HG03066 (cell line): ENCODE data around the gene STUB1.
"Not testable (repeated sequence)": the region's sequence is repeated elsewhere in the genome, so short reads cannot be mapped to it uniquely, and the experiment has no call there.

ENCODE experiments used
- ATAC-seq: cut with Tn5 transposase; IDR thresholded peaks from one replicate; pipeline ENCODE4 v1.9.1; 2021; ENCODE audit warnings: low read depth; ENCODE audit not compliant: unreplicated experiment

STUB1 gene

DNA sequence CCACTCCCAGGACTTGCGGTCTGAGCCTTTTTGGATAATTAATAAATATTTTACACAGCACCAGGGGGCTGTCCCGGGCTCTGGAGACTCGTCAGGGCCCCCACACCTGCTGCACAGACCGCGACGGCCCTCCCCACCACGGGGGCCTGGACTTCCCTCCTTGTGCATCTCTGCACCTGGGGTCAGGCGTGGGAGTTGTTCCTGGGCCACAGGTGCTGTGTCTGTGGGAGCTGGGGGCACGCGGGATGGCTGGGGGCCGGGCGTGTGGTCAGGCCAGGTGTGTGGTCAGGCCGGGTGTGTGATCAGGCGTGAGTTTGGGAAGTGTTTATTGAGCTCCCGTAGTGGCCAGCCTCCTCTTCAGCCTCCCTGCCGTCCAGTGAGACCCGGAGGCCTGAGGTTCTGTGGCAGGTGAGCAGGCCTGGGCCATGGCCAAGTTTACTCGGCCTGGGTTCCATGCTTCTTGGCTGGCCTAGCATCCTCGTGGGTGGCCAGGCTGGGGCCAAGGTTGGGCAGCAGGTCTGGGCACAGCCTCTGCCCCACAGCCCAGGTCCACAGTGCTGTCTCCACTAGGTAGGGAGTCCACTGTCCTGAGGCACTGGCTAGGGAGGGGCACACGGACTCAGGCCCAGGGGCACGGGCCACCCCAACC is 1.9 kb upstream of the STUB1 start:
- no peak for ATAC-seq

DNA sequence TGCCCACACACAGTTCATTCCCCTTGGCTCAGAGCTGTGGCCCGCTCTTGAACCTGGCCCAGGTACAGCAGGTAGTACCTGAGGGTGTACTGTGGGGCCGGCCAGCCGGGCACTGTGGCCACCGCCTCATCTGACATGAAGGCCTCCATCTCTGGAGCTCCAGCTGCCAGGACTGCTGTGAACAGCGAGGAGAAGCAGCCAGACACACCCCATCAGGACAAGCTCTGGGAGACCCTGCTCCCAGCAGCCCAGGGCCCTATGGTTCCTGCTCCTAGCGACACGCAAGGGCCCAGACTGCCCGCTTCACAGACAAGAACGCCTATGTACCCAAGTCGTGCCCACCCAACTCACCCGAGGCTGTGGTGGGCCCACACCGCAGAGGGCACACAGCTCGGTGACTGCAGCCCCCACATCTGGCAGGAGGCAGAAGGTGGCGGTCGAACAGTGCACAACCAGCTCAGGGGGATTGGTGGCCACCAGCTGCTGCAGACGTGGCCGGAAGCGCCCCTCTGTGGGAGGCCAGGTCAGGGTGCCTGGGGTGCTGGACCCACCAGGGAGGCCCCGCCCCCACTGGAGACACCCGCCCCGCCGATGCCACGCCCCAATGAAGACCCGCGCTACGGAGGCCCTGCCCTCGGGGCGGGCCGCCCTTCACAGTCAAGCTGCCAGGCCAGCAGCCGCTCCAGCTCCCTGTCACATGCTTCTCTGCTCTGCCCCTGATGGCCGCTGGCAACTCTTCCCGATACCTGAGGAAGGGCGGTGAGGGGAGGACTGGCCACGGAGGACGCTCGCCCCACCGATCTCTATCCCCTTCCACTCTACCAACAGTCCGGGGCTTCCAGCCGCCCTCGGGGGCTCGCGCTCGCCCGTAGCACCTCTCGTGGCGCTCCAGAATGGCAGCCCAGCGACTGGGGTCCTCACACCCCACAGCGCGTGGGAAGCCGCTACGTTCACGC is 1.1 kb upstream of the STUB1 start:
- ATAC-seq, result no peak

DNA sequence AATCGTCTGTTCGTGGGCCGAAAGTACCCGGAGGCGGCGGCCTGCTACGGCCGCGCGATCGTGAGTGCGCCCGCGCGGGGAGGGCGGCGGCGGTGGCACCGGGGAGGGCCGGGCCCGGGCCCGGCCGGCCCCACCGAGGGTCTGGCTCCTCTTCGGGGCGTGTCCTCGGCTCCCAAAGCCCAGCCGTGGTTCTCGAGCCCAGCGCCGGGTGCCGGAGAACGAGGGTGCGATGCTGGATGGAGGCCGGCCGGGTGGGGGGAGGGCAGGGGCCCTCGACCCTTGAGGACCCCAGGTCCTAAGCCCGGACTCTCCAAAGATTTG is 375 bp downstream of the STUB1 start:
- no peak for ATAC-seq

DNA sequence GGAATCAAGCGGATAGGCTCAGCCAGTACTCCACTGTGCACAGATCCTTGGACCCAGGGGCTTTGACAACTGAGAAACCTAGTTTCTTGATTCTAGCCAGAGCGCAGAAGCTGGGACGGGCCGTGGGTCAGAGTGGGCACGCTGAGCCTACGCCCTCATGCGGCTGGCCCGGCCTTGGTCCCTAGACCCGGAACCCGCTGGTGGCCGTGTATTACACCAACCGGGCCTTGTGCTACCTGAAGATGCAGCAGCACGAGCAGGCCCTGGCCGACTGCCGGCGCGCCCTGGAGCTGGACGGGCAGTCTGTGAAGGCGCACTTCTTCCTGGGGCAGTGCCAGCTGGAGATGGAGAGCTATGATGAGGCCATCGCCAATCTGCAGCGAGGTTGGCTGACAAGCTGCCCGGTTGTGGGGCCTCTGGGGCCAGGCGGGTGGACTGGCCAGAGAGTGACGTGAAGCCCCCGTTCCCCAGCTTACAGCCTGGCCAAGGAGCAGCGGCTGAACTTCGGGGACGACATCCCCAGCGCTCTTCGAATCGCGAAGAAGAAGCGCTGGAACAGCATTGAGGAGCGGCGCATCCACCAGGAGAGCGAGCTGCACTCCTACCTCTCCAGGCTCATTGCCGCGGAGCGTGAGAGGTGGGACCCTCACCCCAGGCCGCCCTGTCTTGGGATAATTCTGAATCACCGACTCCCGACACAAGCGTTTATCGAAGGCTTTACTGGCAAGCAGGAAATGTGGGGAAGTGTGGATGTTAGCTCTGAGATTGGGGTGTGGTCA is 946 bp downstream of the STUB1 start:
- no peak for ATAC-seq

DNA sequence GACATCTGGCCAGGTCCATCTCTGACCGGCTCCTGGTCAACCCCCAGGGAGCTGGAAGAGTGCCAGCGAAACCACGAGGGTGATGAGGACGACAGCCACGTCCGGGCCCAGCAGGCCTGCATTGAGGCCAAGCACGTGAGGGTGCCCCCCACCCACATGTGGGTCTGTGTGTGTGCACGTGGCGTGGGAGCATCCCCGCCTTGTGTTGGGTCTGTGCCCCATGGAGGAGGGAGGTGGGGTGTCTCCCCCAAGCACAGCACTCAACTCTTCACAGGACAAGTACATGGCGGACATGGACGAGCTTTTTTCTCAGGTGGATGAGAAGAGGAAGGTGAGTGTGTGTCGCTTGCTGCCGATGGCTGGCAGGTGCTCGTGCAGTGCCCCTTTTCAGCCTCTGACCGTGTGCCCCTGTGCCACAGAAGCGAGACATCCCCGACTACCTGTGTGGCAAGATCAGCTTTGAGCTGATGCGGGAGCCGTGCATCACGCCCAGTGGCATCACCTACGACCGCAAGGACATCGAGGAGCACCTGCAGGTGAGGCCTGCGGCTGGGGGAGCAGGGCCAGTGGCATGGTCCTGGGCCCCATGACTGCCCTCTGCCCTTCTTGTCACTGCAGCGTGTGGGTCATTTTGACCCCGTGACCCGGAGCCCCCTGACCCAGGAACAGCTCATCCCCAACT is 1.7 kb downstream of the STUB1 start:
- no peak for ATAC-seq

DNA sequence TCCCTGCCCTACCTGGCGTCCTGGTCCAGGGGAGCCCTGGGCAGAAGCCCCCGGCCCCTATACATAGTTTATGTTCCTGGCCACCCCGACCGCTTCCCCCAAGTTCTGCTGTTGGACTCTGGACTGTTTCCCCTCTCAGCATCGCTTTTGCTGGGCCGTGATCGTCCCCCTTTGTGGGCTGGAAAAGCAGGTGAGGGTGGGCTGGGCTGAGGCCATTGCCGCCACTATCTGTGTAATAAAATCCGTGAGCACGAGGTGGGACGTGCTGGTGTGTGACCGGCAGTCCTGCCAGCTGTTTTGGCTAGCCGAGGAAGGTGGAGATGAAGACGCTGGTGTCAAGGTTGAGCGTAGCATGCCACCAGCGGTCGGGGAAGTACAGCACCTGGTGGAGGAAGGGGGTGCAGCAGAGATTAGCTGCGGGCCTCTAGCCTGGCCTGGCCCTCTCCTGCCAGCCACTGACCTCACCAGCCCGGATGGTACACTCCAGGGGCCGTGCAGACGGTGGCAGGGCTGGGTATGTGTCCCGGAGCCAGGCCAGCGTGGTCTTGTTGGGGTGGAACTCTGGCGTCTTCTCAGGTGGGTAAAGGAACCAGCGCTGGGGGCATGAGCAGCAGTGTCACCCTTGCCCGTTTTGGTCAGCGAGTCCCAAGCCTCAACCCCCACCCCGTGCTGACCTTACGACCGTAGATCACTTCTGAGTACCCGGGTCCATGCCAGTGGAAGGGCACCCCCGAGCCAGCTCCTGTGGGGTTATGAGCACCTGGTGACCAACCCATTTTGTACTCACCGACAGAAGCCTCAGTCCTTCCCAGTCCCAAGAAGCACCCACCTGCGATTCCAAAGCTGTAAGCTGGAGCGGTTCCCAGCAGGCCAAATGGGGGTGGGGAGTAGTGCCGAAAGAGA is 2.5 kb downstream of the STUB1 start:
- no peak for ATAC-seq

DNA sequence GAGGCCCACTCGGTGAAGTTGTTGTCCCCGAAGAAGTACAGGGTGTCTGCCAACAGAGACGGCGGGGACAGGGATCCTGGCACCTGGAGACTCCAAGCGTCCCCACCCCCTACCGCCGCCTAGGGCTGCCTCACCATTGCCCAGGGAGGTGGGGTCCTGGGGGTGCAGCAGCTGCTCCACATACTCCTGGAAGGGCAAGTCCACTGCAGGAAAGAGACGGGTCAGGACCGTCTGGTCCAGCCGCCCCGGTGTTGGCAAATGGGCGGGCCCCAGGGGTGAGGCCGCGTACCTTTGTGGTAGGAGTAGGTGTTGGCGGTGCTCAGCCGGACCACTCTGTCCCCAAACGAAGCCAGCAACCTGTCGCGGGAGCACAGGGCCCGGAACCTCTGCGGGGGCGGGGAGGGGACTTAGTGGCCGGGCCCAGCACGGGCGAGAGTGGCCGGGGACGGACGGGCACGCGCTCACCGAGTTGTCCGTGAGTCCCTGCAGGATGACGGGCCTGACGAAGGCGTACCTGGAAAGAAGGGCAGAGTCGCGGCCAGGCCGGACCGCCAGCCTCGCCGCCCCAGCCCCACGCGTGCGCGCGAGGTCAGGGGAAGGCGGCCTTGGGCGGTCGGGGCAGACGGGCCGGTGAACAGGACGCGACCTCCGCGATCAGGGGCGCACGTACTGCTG is 3.3 kb downstream of the STUB1 start:
- ATAC-seq, result no peak

DNA sequence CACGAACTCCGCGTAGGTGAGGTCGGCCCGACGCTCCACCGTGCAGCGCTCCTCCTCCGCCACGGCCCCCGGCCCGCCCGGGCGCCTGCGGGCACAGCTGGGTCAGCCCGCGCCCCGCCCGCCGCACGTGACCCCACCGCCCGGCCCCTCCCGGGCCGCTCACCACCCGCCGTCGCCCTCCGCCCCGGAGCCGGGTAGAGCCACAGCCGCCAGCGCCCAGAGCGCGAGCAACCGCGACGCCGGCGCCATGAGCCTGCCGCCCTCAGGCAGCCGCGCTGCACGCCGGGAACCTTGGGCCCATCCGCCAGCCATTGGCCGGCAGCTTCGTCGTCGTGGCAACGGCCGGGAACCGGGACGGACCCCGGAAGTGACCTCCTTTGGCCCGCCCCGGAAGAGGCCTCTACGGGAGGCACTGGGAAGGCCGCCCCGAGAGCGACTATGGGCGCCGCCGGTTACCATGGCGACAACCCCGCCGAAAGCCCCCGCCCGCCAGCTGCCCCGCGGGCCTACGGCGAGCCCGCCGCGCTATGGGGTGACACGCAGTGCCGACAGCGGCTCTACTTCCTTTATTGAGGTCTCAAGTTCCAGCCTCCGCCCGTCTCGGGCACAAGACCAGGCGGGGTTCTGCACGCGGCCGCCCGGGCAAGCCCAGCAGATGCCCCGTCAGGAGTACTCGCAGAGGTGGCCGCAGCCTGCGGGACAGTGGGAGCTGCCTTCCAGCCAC is 4.0 kb downstream of the STUB1 start, which contains the start of gene JMJD8:
JMJD8 (minus strand) TSS at position 264 of the 724 bp plus-strand sequence; CDS start at position 249, 15 bp downstream.
- peak; percentile 66 for ATAC-seq

DNA sequence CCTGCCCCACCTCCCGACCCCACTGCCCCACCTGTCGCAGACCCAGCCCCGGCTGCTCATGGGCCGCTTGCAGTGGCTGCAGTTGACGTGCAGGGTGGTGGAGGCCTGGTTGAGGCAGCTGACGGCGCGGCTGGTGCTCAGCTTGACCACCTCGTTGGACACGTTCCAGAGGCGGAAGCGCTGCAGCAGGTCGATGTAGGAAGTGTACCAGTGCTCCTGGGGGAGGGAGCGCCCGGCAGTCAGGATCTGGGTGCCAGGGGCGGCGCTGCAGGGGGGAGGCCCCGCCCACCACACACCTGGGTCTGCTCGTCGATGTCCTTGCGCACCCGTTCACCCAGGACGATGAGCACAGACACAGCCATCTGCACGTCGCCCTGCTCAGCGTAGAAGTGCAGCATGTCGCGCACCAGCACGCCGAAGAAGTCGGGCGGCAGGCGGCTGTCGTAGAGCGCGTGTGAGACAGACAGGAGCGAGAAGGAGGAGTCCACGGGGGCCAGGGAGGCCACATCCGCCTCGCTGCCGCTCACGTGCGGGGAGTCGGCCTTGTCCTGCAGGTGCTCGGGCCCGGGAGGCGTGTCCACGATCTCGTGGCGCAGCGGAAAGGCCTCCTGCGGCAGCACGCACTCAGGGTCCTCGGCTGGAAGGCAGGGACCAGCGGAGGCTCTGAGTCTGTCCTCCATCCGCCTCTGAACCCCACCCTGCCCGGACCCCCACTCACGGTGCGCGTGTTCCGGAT is 4.9 kb downstream of the STUB1 start:
- no peak for ATAC-seq

DNA sequence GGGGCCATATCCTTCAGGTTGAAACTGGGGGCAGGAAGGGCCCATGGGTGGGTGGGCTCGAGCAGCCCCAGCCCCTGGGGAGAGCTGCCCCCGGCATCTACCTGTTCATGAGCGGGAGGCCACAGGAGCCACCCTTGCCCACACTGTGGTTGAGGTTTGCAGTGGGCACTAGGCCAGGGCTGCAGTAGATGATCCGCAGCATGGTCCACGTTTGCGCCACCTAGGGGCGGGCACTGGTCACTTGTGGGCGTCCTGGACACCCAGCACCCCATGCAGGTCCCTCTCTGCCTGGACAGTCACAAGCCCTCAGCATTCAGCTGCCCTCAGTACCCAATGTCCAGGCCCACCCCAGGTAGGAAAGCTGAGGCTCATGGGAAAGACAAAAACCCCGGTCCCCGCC is 5.8 kb downstream of the STUB1 start:
- no peak for ATAC-seq

DNA sequence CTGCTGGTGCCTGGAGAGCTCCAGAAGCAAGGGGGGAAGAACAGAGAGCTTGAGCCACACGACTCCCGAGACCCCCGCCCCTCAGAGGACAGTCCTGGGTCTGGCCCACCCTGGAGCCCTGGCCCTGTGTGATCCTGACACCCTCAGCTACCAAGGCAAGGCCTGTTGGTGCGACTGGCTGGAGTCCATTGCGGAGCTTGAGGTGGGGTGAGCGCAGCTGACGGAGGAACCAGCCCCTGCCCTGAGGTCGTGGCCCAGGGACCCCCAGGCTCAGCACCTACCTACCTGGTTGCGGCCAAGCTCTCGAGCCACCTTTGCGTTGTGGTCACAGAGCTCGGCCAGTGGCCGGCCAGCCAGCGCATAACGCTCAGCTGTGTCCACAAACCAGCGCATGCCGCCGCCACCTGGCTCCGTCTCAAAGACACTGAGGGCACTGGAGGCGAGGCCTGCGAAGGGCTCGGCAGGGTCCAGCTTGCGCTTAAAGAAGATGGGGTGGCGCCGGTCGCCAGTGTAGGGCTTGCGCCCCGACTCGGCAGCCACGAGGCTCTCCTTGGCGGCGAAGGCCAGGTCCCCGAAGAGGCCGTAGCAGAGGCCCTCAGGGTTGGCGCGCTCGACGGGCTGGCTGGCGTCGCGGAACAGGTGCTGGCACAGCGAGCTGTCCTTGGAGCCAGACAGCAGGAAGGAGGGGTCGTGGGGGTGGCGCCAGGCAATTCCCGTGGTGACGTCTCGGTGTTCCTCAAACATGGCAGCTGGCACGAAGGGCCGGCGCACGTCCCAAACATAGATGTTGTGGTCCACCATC is 6.5 kb downstream of the STUB1 start:
- no peak for ATAC-seq

DNA sequence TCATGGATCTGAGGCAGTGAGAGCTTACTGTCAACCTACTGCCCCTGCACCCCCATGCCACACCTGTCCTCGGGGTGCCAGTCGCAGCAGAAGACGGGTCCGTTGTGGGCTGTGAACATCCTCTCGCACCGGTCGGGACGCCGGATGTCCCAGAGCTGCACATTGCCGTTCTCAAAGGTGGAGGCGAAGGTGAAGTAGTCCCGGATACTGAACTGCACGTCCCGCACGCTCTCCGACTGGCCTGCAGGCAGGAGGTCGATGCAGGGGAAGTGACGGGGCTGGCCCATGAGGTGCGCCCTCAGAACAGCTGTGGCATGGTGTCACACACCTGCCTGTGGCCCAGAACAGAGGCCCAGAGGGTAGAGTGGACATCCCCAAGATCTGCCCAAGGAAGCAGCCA is 7.3 kb downstream of the STUB1 start:
- ATAC-seq, result no peak

DNA sequence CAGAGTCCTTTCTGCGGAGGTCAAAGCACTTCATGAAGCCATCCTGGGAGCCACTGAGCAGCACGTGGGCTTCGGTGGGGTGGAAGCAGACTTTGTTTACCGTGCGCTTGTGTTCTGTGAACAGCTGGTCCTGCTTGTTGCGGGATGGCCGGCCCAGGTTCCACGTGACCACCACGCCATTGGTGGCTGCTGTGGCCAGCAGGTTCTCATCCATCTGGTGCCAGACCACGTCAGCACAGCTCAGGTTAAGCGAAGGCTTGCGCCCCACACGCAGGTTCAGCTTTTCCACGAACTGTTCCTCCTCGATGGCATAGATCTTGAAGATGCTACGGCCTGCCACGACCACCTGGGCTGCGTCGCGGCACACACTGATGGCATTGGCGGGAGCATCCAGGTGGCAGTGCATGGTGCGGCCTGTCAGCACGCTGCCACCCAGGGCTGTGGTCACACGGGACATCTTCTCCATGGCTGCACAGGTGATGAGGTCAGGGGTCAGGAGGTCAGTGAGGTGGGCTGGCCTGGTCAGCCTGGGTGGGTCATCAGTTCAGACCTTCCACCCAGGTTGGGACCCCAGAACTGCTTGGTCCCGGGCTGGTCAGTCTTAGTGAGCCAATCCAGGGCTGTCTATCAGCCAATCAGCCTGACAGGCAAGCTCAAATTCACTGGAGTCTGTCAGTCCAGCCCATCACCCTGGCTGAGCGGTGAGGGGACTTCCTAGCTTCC is 9.1 kb downstream of the STUB1 start:
- ATAC-seq, result no peak

DNA sequence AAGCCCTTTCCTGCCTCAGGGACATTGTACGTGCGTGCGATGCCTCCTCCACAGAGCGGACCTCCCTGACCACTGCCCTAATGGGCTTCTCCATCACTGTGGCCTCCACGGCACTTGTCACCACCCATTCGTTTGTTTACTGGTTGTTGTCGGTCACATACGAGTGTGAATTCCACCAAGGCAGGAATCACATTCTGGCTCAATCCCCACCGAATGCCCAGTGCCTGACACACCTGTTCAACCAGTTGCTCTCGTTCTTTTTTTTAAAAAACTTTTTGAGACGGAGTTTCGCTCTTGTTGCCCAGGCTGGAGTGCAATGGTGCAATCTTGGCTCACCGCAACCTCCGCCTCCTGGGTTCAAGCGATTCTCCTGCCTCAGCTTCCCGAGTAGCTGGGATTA is 11.0 kb downstream of the STUB1 start:
- not testable (repeated sequence) for ATAC-seq

DNA sequence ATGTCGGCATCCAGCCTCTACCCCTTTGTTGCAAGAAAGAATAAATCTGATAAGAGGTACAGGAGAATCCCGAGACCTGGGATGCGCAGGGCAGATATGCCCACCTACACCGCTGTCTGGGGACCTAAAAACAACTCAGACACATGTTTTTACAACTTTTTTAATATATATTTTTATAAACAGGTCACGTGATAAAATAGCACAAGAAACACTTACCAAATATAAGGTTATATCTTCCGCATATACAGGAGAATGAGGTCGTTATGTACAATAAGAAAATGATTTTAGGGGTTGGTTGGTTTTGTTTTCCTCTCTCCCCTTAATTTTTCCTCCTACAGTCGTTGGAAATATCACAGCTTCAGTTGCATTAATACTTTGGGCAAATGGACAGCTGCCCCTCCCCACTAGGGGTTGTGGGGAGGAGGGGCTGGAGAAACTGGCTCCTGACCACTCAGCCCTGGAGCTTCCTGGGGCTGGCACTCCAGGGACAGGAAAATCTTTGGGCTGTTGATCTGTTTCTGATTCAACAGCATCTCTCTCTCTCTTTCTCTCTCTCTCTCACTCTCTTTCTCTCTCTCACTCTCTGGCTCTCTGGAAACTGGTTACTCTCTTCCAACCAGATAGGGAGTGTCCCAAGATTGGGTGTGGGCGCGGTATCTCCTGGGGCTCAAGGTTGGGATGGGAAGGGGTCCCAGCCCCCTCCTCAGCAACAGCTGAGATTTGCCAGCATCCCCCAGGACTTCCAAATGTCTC is 12.3 kb downstream of the STUB1 start:
- ATAC-seq, result no peak

DNA sequence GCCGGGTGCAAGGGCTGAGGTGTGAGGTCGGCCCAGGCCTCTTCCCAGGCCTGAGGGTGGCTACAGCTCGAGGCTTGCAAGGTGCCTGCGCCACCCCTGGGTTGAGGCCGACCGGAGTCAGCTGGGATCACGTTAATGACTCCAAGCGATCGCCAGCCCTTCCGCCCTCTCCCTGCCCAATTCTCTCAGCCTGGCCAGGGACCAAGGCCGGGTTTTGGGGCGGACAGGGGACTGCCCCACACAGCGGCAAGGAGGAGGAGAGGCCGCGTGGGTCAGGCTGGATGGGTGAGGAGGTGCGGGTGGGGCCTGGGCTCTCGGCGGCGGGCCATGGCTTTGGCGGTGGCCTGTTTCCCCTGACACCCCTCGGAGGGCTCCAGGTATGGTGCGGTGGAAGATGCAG is 13.2 kb downstream of the STUB1 start:
- ATAC-seq, result no peak
